IMR-90 (cell line): ENCODE measurements around the gene STXBP6.

Experiments used
- CTCF ChIP-seq: conservative IDR thresholded peaks from 2 replicates; pipeline ENCODE4 v1.5.1; 2012; ENCODE audit warnings: mild to moderate bottlenecking, low read depth, low read length, improper control_type of control experiment
- POLR2A ChIP-seq: IDR thresholded peaks from 2 replicates; pipeline ENCODE4 v1.6.1; 2012; ENCODE audit warnings: mild to moderate bottlenecking, low read depth, low read length

GRCh38 chr14:25010471-25010870, 39.5 kb downstream of the STXBP6 start:
- no peak for TF ChIP-seq POLR2A
- no peak for TF ChIP-seq CTCF
